Neuronal stem cell (in vitro differentiated cells): Measurements from ENCODE around the gene KRT38.

Experiments
- DNase-seq: peaks from one replicate; pipeline ENCODE4 v3.0.0-alpha.2; 2013; ENCODE audit warnings: low spot score
- H2AFZ ChIP-seq: one replicate; pipeline ENCODE4 v1.6.1; 2013; ENCODE audit warnings: mild to moderate bottlenecking, low read length, inconsistent platforms
- H2AK5ac ChIP-seq: 2 replicates; pipeline ENCODE4 v1.6.1; 2013; ENCODE audit warnings: low read depth, mild to moderate bottlenecking, inconsistent platforms, low read length, moderate library complexity, mixed read lengths
- H2BK120ac ChIP-seq: 2 replicates; pipeline ENCODE4 v1.6.1; 2013; ENCODE audit warnings: low read depth, mild to moderate bottlenecking, inconsistent platforms, low read length, moderate library complexity, mixed read lengths
- H2BK12ac ChIP-seq: one replicate; pipeline ENCODE4 v1.6.1; 2013; ENCODE audit warnings: low read length, inconsistent platforms
- H2BK15ac ChIP-seq: 2 replicates; pipeline ENCODE4 v1.6.1; 2013; ENCODE audit warnings: mild to moderate bottlenecking, low read length, inconsistent platforms, mixed read lengths
- H2BK5ac ChIP-seq: one replicate; pipeline ENCODE4 v1.6.1; 2013; ENCODE audit warnings: inconsistent platforms, mild to moderate bottlenecking, low read length, moderate library complexity
- H3K14ac ChIP-seq: one replicate; pipeline ENCODE4 v1.6.1; 2013; ENCODE audit warnings: low read length, inconsistent platforms
- H3K18ac ChIP-seq: 2 replicates; pipeline ENCODE4 v1.6.1; 2013; ENCODE audit warnings: low read length, inconsistent platforms
- H3K23ac ChIP-seq: 2 replicates; pipeline ENCODE4 v1.6.1; 2013; ENCODE audit warnings: low read depth, mild to moderate bottlenecking, mixed read lengths, low read length, inconsistent platforms; ENCODE audit not compliant: poor library complexity
- H3K27ac ChIP-seq: replicated peaks from 3 replicates; pipeline ENCODE4 v1.5.1; 2013; ENCODE audit warnings: low read length, inconsistent platforms
- H3K27me3 ChIP-seq, 3 experiments: 2 replicates each; pipeline ENCODE4 v1.6.1; 2013; ENCODE audit warnings: low read length in 3 of 3, mild to moderate bottlenecking in 2 of 3, inconsistent platforms in 1 of 3, low read depth in 1 of 3, mixed read lengths in 1 of 3, moderate library complexity in 1 of 3; ENCODE audit not compliant: control insufficient read depth in 3 of 3, insufficient read depth in 3 of 3
- H3K36me3 ChIP-seq, 2 donors: replicated peaks in 1 of 2; 2 replicates each; pipeline ENCODE4 v1.6.1; 2013; ENCODE audit warnings: low read length in 2 of 2; ENCODE audit not compliant: control insufficient read depth in 2 of 2, insufficient read depth in 2 of 2
- H3K4ac ChIP-seq: 2 replicates; pipeline ENCODE4 v1.6.1; 2013; ENCODE audit warnings: inconsistent platforms, mild to moderate bottlenecking, low read length, moderate library complexity
- H3K4me1 ChIP-seq, 2 donors: 1 replicate in 1 of 2; 2 replicates in 1 of 2; pipeline ENCODE4 v1.6.1; 2013; ENCODE audit warnings: low read length in 2 of 2, low read depth in 1 of 2; ENCODE audit not compliant: control insufficient read depth in 2 of 2, insufficient read depth in 1 of 2
- H3K4me2 ChIP-seq: one replicate; pipeline ENCODE4 v1.6.1; 2013; ENCODE audit warnings: mild to moderate bottlenecking, low read length, inconsistent platforms; ENCODE audit not compliant: insufficient read depth, poor library complexity, severe bottlenecking
- H3K4me3 ChIP-seq, 2 donors: 2 replicates each; pipeline ENCODE4 v1.5.1; 2013; ENCODE audit warnings: low read length in 2 of 2, mild to moderate bottlenecking in 2 of 2, inconsistent platforms in 1 of 2, moderate library complexity in 1 of 2
- H3K79me1 ChIP-seq: one replicate; pipeline ENCODE4 v1.6.1; 2013; ENCODE audit warnings: low read depth, mild to moderate bottlenecking, inconsistent platforms, low read length, moderate library complexity
- H3K9ac ChIP-seq: one replicate; pipeline ENCODE4 v1.6.1; 2013; ENCODE audit warnings: mild to moderate bottlenecking, low read depth, low read length, inconsistent platforms; ENCODE audit not compliant: poor library complexity
- H3K9me3 ChIP-seq, 2 donors: replicated peaks in 1 of 2; 2 replicates each; pipeline versions ENCODE3 to v1.6.1; 2013; ENCODE audit warnings: low read length in 2 of 2, mild to moderate bottlenecking in 2 of 2, inconsistent platforms in 1 of 2, low read depth in 1 of 2, mixed read lengths in 1 of 2, moderate library complexity in 1 of 2; ENCODE audit not compliant: control insufficient read depth in 2 of 2, insufficient read depth in 1 of 2
- H4K8ac ChIP-seq: one replicate; pipeline ENCODE4 v1.6.1; 2013; ENCODE audit warnings: low read depth, mild to moderate bottlenecking, inconsistent platforms, low read length, moderate library complexity
- H4K91ac ChIP-seq: one replicate; pipeline ENCODE4 v1.6.1; 2013; ENCODE audit warnings: low read length, low read depth, mild to moderate bottlenecking, inconsistent platforms; ENCODE audit not compliant: poor library complexity
- WGBS, 2 donors: extraction: QIAGEN DNeasy Blood & Tissue Kit; methylation state at CpG; one replicate each; pipeline ENCODE4 v1.1.7; 2013; ENCODE audit warnings: missing lambda C conversion rate in 2 of 2, mixed read lengths in 1 of 2; ENCODE audit not compliant: insufficient read length in 2 of 2, insufficient replicate concordance in 1 of 2; ENCODE audit errors: extremely low coverage in 2 of 2; 5-methylcytosine and 5-hydroxymethylcytosine counted together

The KRT38 gene

DNA sequence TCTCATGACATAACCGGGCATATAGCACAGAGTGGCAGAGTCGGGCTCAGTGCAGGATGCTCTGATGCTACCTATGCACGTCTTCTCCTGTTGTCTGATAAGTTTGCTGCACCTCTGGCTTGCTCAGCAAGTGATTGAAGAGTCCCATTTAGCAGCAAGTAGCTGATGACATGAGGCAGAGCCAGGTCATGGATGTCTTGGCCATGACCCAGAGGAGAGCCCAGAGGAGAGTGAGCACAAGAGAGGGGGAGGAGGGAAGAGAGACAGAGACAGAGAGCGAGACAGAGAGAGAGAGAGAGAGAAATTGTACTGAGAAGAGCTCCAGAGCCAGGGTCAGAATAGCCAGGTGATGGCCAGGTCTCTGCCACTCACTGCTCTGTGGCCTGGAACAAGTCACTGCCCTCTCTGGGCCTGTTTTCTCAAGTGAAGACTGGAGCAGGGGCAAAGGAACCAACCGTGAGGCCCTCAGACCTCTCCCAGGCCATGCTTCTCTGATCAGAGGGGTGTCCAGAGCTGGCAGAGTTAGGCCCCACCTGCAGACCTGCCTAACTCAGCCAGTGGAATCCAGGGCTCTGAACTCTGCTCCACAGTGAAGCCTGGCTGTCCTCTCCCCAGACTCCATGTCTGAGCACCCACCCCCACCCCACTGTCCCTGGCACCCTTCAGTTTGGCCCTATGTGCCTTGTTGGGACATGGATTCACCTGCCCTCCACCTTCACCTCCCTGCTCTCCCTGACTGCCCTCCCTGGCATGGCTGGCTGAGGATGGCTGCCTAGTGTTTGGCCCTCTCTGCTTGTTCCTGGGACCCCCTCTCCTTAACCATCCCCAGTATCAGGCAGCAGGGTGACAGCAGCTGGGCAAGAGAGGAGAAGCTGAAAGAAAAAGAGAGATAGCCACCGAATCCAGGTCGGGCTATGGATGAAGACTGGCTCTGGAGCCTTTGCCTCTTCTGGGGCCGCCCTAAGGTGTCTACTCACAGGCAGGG, 44.4 kb upstream of the KRT38 start:
- Histone ChIP-seq H2BK5ac (no peak overlapping the region), H3K4ac (no peak overlapping the region), H2AK5ac (peak overlapping the region; percentile 42), H3K23ac (no peak overlapping the region), H3K18ac (peak overlapping the region; percentile 9), H3K27ac (no peak overlapping the region), H3K14ac (no peak overlapping the region), H3K4me2 (no peak overlapping the region), H4K91ac (no peak overlapping the region), H3K36me3 (no peaks in the 10 kb centered on the region), H3K9me3 (no peaks in the 10 kb centered on the region), H2AFZ (no peak overlapping the region), H3K79me1 (no peaks in the 10 kb centered on the region), H2BK15ac (peak overlapping the region; percentile 19), H3K4me3 (no peak overlapping the region), H2BK12ac (no peak overlapping the region), H4K8ac (no peak overlapping the region), H3K9ac (peak overlapping the region; percentile 15), H2BK120ac (no peak overlapping the region), H3K4me1 (peaks cover 0 to 5% of the 10 kb centered on the region in 2 donors), H3K27me3 (peaks cover 0 to 24% (median 0%) of the 10 kb centered on the region in 3 experiments)
- DNase-seq: no peak
- WGBS, 2 donors: no CpG with 5 or more reads among the region's 8 CpGs

DNA sequence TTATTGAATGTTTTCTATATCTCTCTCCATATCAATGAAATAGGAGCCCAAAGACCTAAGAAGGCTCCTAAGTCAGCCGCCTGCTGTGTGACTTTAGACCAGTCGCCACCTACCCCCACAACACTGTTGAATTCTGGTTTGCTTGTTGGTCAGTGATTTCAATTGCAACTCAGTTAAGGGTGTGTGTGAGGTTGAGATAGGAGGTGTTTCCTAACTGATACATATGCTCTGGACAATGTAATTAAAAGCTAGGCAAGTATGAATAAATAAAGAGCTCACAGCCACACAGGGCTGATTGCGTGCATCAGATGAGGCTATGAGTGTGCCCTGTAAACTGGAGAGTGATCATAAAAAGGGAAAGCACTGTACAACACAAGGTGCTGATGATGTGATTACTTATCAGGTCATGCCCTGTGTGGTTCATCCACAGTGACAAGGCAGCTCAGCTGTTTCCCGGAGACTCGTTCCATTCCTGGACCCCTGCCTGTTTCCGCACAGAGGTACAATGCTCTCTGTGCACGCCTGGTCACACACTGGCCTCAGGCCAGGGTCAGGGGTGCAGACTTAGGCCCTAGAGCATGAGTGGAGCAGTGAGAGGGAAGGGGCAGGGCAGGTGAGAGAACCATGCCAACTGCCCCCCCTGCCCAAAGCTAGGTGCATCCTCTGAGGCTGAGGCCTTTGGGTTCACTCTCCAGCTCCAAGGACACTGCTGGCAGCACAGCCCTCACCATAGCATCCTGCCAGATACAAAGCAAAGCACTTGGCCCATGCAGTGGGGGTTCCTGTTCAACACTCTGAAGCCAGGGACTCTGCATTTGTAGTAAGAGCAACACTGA, 43.4 kb upstream of the KRT38 start:
- Histone ChIP-seq H4K91ac (no peak overlapping the region), H3K9ac (no peak overlapping the region), H2AK5ac (no peak overlapping the region), H2BK15ac (no peak overlapping the region), H3K9me3 (no peaks in the 10 kb centered on the region), H3K27me3 (peaks cover 0 to 17% (median 0%) of the 10 kb centered on the region in 3 experiments), H3K36me3 (no peaks in the 10 kb centered on the region), H2BK120ac (no peak overlapping the region), H3K27ac (no peak overlapping the region), H2BK12ac (no peak overlapping the region), H4K8ac (no peak overlapping the region), H3K23ac (no peak overlapping the region), H2BK5ac (no peak overlapping the region), H3K4me3 (no peak overlapping the region), H3K14ac (no peak overlapping the region), H3K79me1 (no peaks in the 10 kb centered on the region), H3K4me1 (peaks cover 0 to 5% of the 10 kb centered on the region in 2 donors), H3K18ac (no peak overlapping the region), H3K4me2 (no peak overlapping the region), H2AFZ (no peak overlapping the region), H3K4ac (no peak overlapping the region)
- no peak for DNase-seq
- no CpG with 5 or more reads among the region's 7 CpGs for WGBS, 2 donors

DNA sequence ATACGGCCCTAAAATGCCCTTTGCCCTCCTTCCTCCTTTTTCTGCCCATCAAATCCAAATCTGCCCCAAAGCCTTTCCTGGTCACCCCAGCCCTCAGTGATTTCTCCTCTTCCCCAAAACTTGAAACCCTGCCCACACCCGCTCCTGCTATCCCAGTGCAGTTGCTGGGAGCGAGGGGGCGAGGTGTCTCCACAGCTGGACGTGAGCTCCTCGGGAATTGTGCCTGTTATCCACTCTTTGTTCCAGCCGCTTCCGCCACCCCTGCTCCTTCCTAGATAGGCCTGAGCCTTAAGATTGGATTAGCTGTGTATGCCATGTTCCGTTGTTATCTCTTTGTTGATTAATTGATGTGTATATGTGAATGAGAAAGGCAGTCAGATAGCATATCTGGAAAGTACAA, 42.7 kb upstream of the KRT38 start:
- H3K27me3 ChIP-seq: peaks cover 0 to 16% (median 0%) of the 10 kb centered on the region in 3 experiments
- H4K8ac ChIP-seq: no peak overlapping the region
- no peak overlapping the region for H2AFZ ChIP-seq
- peaks cover 0 to 5% of the 10 kb centered on the region in 2 donors for H3K4me1 ChIP-seq
- H4K91ac ChIP-seq: no peak overlapping the region
- no peak overlapping the region for H2BK5ac ChIP-seq
- WGBS, 2 donors: no CpG with 5 or more reads among the region's 9 CpGs
- no peak overlapping the region for H3K23ac ChIP-seq
- H3K4me2 ChIP-seq: no peak overlapping the region
- no peak overlapping the region for H3K27ac ChIP-seq
- DNase-seq: no peak
- H2AK5ac ChIP-seq: no peak overlapping the region
- H3K9ac ChIP-seq: no peak overlapping the region
- H3K79me1 ChIP-seq: no peaks in the 10 kb centered on the region
- no peak overlapping the region for H3K4ac ChIP-seq
- H2BK120ac ChIP-seq: no peak overlapping the region
- no peak overlapping the region for H2BK15ac ChIP-seq
- no peak overlapping the region for H3K18ac ChIP-seq
- no peak overlapping the region for H3K14ac ChIP-seq
- no peak overlapping the region for H2BK12ac ChIP-seq
- H3K9me3 ChIP-seq: no peaks in the 10 kb centered on the region
- H3K4me3 ChIP-seq: no peak overlapping the region
- no peaks in the 10 kb centered on the region for H3K36me3 ChIP-seq

DNA sequence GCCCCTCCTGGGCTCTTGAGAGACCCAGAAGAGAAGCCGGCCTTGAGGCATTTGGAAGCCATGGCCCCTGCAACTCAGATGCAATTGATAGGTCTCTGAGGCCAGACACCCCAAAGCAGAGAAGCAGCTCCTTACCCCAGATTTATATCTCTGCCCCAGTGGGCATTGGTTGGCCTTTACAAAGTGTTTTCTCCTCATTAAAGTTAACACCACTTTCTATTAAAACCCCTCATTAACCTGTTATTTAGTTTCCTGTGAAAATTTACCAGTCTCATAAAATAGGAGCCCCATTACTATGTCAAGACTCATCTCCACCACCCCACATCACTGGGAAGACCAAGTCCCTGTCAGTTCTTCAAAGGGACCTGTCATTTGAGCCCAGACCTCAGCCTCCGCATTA, 40.3 kb upstream of the KRT38 start, which contains the start of gene KRT35:
Gene KRT35, minus strand, starts transcription at position 116 of the 400 bp plus-strand sequence. Its CDS starts 54 bp downstream, at position 62.
- no peak within 1 kb of the TSS for H4K8ac ChIP-seq
- no peak within 1 kb of the TSS for H4K91ac ChIP-seq
- H3K27ac ChIP-seq: no peak within 1 kb of the TSS
- H3K4me3 ChIP-seq: no peak within 1 kb of the TSS
- no peak within 1 kb of the TSS for H3K18ac ChIP-seq
- H2AFZ ChIP-seq: no peak within 1 kb of the TSS
- no peaks in the 10 kb centered on the region for H3K79me1 ChIP-seq
- no peak within 1 kb of the TSS for H2BK12ac ChIP-seq
- peaks cover 0 to 4% (median 0%) of the 10 kb centered on the region in 3 experiments for H3K27me3 ChIP-seq
- no peak for DNase-seq
- H2BK15ac ChIP-seq: no peak within 1 kb of the TSS
- no peak within 1 kb of the TSS for H2AK5ac ChIP-seq
- no peak within 1 kb of the TSS for H3K4ac ChIP-seq
- H3K4me2 ChIP-seq: no peak within 1 kb of the TSS
- H3K14ac ChIP-seq: no peak within 1 kb of the TSS
- H3K36me3 ChIP-seq: no peaks in the 10 kb centered on the region
- no peaks in the 10 kb centered on the region for H3K9me3 ChIP-seq
- peaks cover 0 to 6% of the 10 kb centered on the region in 2 donors for H3K4me1 ChIP-seq
- no peak within 1 kb of the TSS for H2BK120ac ChIP-seq
- no peak within 1 kb of the TSS for H3K9ac ChIP-seq
- no peak within 1 kb of the TSS for H3K23ac ChIP-seq
- H2BK5ac ChIP-seq: no peak within 1 kb of the TSS
- WGBS, 2 donors: no CpG with 5 or more reads among the region's 2 CpGs
